Neuronal stem cell (in vitro differentiated cells): ENCODE results near the gene NUP133.
A peak's percentile ranks its signal among the peaks of the same experiment; 100 is the strongest.

Experiments
- DNase-seq: peaks from one replicate; pipeline ENCODE4 v3.0.0-alpha.2; 2013; ENCODE audit warnings: low spot score
- H2AFZ ChIP-seq: one replicate; pipeline ENCODE4 v1.6.1; 2013; ENCODE audit warnings: mild to moderate bottlenecking, low read length, inconsistent platforms
- H2AK5ac ChIP-seq: 2 replicates; pipeline ENCODE4 v1.6.1; 2013; ENCODE audit warnings: low read depth, mild to moderate bottlenecking, inconsistent platforms, low read length, moderate library complexity, mixed read lengths
- H2BK120ac ChIP-seq: 2 replicates; pipeline ENCODE4 v1.6.1; 2013; ENCODE audit warnings: low read depth, mild to moderate bottlenecking, inconsistent platforms, low read length, moderate library complexity, mixed read lengths
- H2BK12ac ChIP-seq: one replicate; pipeline ENCODE4 v1.6.1; 2013; ENCODE audit warnings: low read length, inconsistent platforms
- H2BK15ac ChIP-seq: 2 replicates; pipeline ENCODE4 v1.6.1; 2013; ENCODE audit warnings: mild to moderate bottlenecking, low read length, inconsistent platforms, mixed read lengths
- H2BK5ac ChIP-seq: one replicate; pipeline ENCODE4 v1.6.1; 2013; ENCODE audit warnings: inconsistent platforms, mild to moderate bottlenecking, low read length, moderate library complexity
- H3K14ac ChIP-seq: one replicate; pipeline ENCODE4 v1.6.1; 2013; ENCODE audit warnings: low read length, inconsistent platforms
- H3K18ac ChIP-seq: 2 replicates; pipeline ENCODE4 v1.6.1; 2013; ENCODE audit warnings: low read length, inconsistent platforms
- H3K23ac ChIP-seq: 2 replicates; pipeline ENCODE4 v1.6.1; 2013; ENCODE audit warnings: low read depth, mild to moderate bottlenecking, mixed read lengths, low read length, inconsistent platforms; ENCODE audit not compliant: poor library complexity
- H3K27ac ChIP-seq: replicated peaks from 3 replicates; pipeline ENCODE4 v1.5.1; 2013; ENCODE audit warnings: low read length, inconsistent platforms
- H3K27me3 ChIP-seq, 3 experiments: 2 replicates each; pipeline ENCODE4 v1.6.1; 2013; ENCODE audit warnings: low read length in 3 of 3, mild to moderate bottlenecking in 2 of 3, inconsistent platforms in 1 of 3, low read depth in 1 of 3, mixed read lengths in 1 of 3, moderate library complexity in 1 of 3; ENCODE audit not compliant: control insufficient read depth in 3 of 3, insufficient read depth in 3 of 3
- H3K36me3 ChIP-seq, 2 donors: replicated peaks in 1 of 2; 2 replicates each; pipeline ENCODE4 v1.6.1; 2013; ENCODE audit warnings: low read length in 2 of 2; ENCODE audit not compliant: control insufficient read depth in 2 of 2, insufficient read depth in 2 of 2
- H3K4ac ChIP-seq: 2 replicates; pipeline ENCODE4 v1.6.1; 2013; ENCODE audit warnings: inconsistent platforms, mild to moderate bottlenecking, low read length, moderate library complexity
- H3K4me1 ChIP-seq, 2 donors: 1 replicate in 1 of 2; 2 replicates in 1 of 2; pipeline ENCODE4 v1.6.1; 2013; ENCODE audit warnings: low read length in 2 of 2, low read depth in 1 of 2; ENCODE audit not compliant: control insufficient read depth in 2 of 2, insufficient read depth in 1 of 2
- H3K4me2 ChIP-seq: one replicate; pipeline ENCODE4 v1.6.1; 2013; ENCODE audit warnings: mild to moderate bottlenecking, low read length, inconsistent platforms; ENCODE audit not compliant: insufficient read depth, poor library complexity, severe bottlenecking
- H3K4me3 ChIP-seq, 2 donors: 2 replicates each; pipeline ENCODE4 v1.5.1; 2013; ENCODE audit warnings: low read length in 2 of 2, mild to moderate bottlenecking in 2 of 2, inconsistent platforms in 1 of 2, moderate library complexity in 1 of 2
- H3K79me1 ChIP-seq: one replicate; pipeline ENCODE4 v1.6.1; 2013; ENCODE audit warnings: low read depth, mild to moderate bottlenecking, inconsistent platforms, low read length, moderate library complexity
- H3K9ac ChIP-seq: one replicate; pipeline ENCODE4 v1.6.1; 2013; ENCODE audit warnings: mild to moderate bottlenecking, low read depth, low read length, inconsistent platforms; ENCODE audit not compliant: poor library complexity
- H3K9me3 ChIP-seq, 2 donors: replicated peaks in 1 of 2; 2 replicates each; pipeline versions ENCODE3 to v1.6.1; 2013; ENCODE audit warnings: low read length in 2 of 2, mild to moderate bottlenecking in 2 of 2, inconsistent platforms in 1 of 2, low read depth in 1 of 2, mixed read lengths in 1 of 2, moderate library complexity in 1 of 2; ENCODE audit not compliant: control insufficient read depth in 2 of 2, insufficient read depth in 1 of 2
- H4K8ac ChIP-seq: one replicate; pipeline ENCODE4 v1.6.1; 2013; ENCODE audit warnings: low read depth, mild to moderate bottlenecking, inconsistent platforms, low read length, moderate library complexity
- H4K91ac ChIP-seq: one replicate; pipeline ENCODE4 v1.6.1; 2013; ENCODE audit warnings: low read length, low read depth, mild to moderate bottlenecking, inconsistent platforms; ENCODE audit not compliant: poor library complexity
- WGBS, 2 donors: extraction: QIAGEN DNeasy Blood & Tissue Kit; methylation state at CpG; one replicate each; pipeline ENCODE4 v1.1.7; 2013; ENCODE audit warnings: missing lambda C conversion rate in 2 of 2, mixed read lengths in 1 of 2; ENCODE audit not compliant: insufficient read length in 2 of 2, insufficient replicate concordance in 1 of 2; ENCODE audit errors: extremely low coverage in 2 of 2; 5-methylcytosine and 5-hydroxymethylcytosine counted together

NUP133 gene

GRCh38 chr1:229410692-229411433 is 97.3 kb downstream of the NUP133 start:
- no peak overlapping the region for H3K9ac ChIP-seq
- no peak overlapping the region for H3K23ac ChIP-seq
- no peak overlapping the region for H3K4me2 ChIP-seq
- no peak overlapping the region for H2BK120ac ChIP-seq
- no peak overlapping the region for H2AK5ac ChIP-seq
- no peak overlapping the region for H3K4me3 ChIP-seq
- no peaks in the 10 kb centered on the region for H3K9me3 ChIP-seq
- no peak for DNase-seq
- H4K91ac ChIP-seq: no peak overlapping the region
- no peak overlapping the region for H3K14ac ChIP-seq
- H3K27me3 ChIP-seq: peaks cover 9 to 42% (median 40%) of the 10 kb centered on the region in 3 experiments
- no peak overlapping the region for H4K8ac ChIP-seq
- H3K27ac ChIP-seq: no peak overlapping the region
- H2BK12ac ChIP-seq: no peak overlapping the region
- no peaks in the 10 kb centered on the region for H3K79me1 ChIP-seq
- no CpG with 5 or more reads among the region's 14 CpGs for WGBS, 2 donors
- no peak overlapping the region for H2AFZ ChIP-seq
- H3K4me1 ChIP-seq: peaks cover 16 to 19% of the 10 kb centered on the region in 2 donors
- peak overlapping the region; percentile 56 for H3K18ac ChIP-seq
- no peaks in the 10 kb centered on the region for H3K36me3 ChIP-seq
- no peak overlapping the region for H2BK5ac ChIP-seq
- H2BK15ac ChIP-seq: no peak overlapping the region
- H3K4ac ChIP-seq: no peak overlapping the region

DNA sequence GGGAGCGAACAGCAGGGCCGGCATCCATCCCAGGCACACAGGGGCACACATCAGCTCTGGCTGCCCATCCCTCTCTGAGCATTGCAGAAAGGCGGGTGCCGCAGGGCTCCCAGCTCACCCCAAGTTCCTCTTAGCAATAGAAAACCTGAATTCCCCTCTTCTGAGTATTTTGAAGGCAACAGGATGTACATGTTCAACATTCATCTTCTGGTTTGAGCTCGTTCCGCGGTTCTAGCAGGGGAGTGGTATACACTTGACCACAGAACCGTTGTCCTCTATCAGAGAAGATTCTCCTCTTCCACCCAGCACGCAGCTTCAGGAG is 97.8 kb downstream of the NUP133 start:
- no peak overlapping the region for H4K91ac ChIP-seq
- no peak for DNase-seq
- H3K9me3 ChIP-seq: no peaks in the 10 kb centered on the region
- peaks cover 16 to 19% of the 10 kb centered on the region in 2 donors for H3K4me1 ChIP-seq
- H2AK5ac ChIP-seq: no peak overlapping the region
- H3K23ac ChIP-seq: no peak overlapping the region
- no peak overlapping the region for H3K4me3 ChIP-seq
- no peaks in the 10 kb centered on the region for H3K79me1 ChIP-seq
- no peak overlapping the region for H2BK12ac ChIP-seq
- H2BK120ac ChIP-seq: no peak overlapping the region
- H2BK5ac ChIP-seq: no peak overlapping the region
- H3K9ac ChIP-seq: no peak overlapping the region
- peaks cover 9 to 40% (median 38%) of the 10 kb centered on the region in 3 experiments for H3K27me3 ChIP-seq
- H3K4me2 ChIP-seq: no peak overlapping the region
- no peak overlapping the region for H3K27ac ChIP-seq
- H3K18ac ChIP-seq: no peak overlapping the region
- no peaks in the 10 kb centered on the region for H3K36me3 ChIP-seq
- no peak overlapping the region for H3K4ac ChIP-seq
- H2AFZ ChIP-seq: no peak overlapping the region
- no peak overlapping the region for H4K8ac ChIP-seq
- H2BK15ac ChIP-seq: no peak overlapping the region
- WGBS, 2 donors: no CpG with 5 or more reads among the region's 9 CpGs
- peak overlapping the region; percentile 39 for H3K14ac ChIP-seq

DNA sequence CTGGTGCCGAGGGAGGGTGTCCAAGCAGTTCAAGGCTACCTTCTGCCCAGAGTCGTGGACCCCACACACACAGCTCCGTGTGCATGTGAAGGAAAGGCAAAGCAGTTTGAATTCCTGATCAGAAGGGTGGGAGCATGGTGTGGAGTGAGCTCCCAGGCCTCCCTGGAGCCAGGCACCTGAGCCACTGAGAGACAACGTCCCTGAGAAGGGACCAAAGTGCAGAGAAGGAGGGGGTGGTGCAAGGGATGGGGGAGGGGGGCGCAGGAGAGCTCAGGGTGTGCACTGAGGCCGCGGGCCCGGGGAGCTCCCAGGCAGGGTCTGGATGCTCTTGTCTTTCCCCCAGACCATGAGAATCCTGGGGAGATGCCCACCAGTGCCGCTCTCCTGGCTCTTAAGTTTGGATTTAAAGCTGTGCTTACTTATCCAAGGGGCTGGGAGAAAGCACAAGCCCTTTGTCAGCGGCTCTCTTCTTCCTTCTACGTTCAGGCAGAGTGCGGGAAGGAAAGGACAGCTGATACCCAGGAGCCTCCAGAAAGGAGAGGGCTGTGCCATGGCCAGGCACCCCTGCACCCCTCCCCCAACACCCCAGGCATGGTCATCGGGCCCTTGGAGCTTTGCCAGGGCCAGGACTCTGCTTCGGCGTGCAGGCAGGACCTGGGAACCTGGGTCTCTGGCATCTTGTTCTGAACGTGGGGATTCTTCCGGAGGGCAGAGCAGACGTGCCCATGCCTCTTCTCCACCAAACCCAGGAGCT is 98.3 kb downstream of the NUP133 start:
- peak overlapping the region; percentile 17 for H2AK5ac ChIP-seq
- H3K18ac ChIP-seq: no peak overlapping the region
- no peak overlapping the region for H2BK15ac ChIP-seq
- H3K23ac ChIP-seq: no peak overlapping the region
- H3K4me1 ChIP-seq: peaks cover 16 to 19% of the 10 kb centered on the region in 2 donors
- H3K27ac ChIP-seq: no peak overlapping the region
- no peaks in the 10 kb centered on the region for H3K79me1 ChIP-seq
- no peak overlapping the region for H4K8ac ChIP-seq
- no peak for DNase-seq
- no CpG with 5 or more reads among the region's 18 CpGs for WGBS, 2 donors
- no peak overlapping the region for H3K4ac ChIP-seq
- H3K14ac ChIP-seq: peak overlapping the region; percentile 39
- no peak overlapping the region for H4K91ac ChIP-seq
- H2BK12ac ChIP-seq: no peak overlapping the region
- H3K36me3 ChIP-seq: no peaks in the 10 kb centered on the region
- no peaks in the 10 kb centered on the region for H3K9me3 ChIP-seq
- no peak overlapping the region for H2BK5ac ChIP-seq
- H3K27me3 ChIP-seq: peaks cover 9 to 40% (median 38%) of the 10 kb centered on the region in 3 experiments
- H2AFZ ChIP-seq: no peak overlapping the region
- no peak overlapping the region for H3K9ac ChIP-seq
- no peak overlapping the region for H3K4me3 ChIP-seq
- no peak overlapping the region for H2BK120ac ChIP-seq
- H3K4me2 ChIP-seq: no peak overlapping the region

DNA sequence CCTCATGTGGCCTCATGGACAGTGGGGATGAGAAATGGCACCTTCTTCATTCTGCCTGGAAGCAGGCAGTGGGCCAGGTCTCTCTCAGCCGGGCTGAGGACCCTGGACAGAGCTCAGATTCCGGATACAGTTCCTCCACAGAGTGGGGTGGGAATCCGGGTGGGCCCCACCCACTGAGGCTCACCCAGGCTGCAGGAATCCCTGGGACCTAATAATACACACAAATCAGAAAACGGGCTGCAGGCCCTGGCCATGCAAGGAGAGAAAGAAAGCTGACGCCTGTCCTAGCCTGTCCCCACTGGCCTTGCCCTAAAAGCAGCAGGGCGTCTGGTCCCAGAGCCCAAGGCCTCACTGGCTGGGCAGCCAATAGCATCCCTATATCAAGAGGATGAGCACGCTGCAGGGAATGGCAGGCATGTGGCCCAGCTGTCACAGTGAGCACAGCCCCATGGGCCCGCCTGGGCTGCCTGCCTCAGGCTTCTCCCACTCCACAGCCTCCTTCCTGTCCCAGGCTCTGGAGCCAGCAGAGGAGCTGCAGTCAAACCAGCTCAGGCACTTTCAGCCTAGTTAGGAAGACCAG is 99.6 kb downstream of the NUP133 start:
- no CpG with 5 or more reads among the region's 8 CpGs for WGBS, 2 donors
- DNase-seq: no peak
- Histone ChIP-seq H2BK15ac (no peak overlapping the region), H3K4me2 (no peak overlapping the region), H3K27ac (no peak overlapping the region), H2AK5ac (no peak overlapping the region), H3K36me3 (no peaks in the 10 kb centered on the region), H4K91ac (no peak overlapping the region), H2BK5ac (no peak overlapping the region), H3K18ac (no peak overlapping the region), H2BK12ac (no peak overlapping the region), H3K14ac (no peak overlapping the region), H2AFZ (no peak overlapping the region), H3K4ac (no peak overlapping the region), H2BK120ac (peak overlapping the region; percentile 2), H3K9me3 (no peaks in the 10 kb centered on the region), H3K9ac (no peak overlapping the region), H3K4me3 (no peak overlapping the region), H3K79me1 (no peaks in the 10 kb centered on the region), H3K27me3 (peaks cover 9 to 40% (median 38%) of the 10 kb centered on the region in 3 experiments), H3K4me1 (peaks cover 16 to 19% of the 10 kb centered on the region in 2 donors), H4K8ac (no peak overlapping the region), H3K23ac (peak overlapping the region; percentile 69)
